ENCODE data around the gene SOX9. TPM values are rescaled to one million over a fixed set of nuclear protein-coding genes. Genes with fewer than 3 reads are reported as not detected.

SOX9 gene
- total and polyA plus RNA-seq, 8 donors: 22.7 to 76.1 (median 30.5) TPM

DNA sequence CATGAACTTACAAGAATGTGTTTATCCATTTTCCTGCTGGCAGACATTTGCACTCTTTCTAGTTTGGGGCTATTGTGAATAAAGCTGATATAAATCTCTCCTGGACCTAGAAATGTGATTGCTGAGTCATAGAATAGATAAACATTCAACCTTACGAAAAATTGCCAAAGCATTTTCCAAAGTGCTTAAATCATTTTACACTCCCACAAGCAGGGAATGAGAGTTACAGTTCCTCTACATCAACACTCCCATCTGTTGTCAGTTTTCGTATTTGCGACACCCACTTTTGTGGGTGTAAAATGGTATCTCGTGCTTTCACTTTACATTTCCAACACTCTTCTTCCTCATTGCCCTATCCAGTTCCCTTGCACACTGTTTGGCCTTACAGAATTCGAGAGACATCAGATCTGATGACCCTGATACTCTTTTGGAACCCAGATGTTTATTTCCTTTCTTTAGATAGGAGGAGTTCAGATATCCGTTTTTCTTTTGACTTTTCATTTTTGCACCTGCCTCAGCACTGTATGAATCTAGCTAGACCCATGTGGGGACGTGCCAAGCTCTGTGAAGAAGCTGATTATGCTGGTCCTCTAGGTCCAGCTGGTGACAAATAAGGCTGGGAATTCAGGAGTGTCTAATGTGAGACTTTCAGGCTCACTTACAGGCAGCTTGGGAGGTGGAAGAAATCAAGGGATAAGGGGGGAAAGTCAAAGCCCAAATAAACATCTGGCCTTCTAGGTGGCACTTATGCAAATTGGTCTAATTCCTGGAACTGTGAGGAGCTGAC, 14.0 kb downstream of the SOX9 start:
- TF ChIP-seq CTCF (IDR thresholded peaks at IDR 0.05): no peak
- DNase-seq (no peak), ATAC-seq (peak in 1 of 4 donors; percentile 56), FAIRE-seq (no peak)
- intact Hi-C loops (cut with DNase I): no loop called here
- Histone ChIP-seq H3K27me3 (no peaks in the 10 kb centered on the region), H3K36me3 (no peaks in the 10 kb centered on the region), H3K9me3 (no peaks in the 10 kb centered on the region), H3K4me1 (no peaks in the 10 kb centered on the region), H3K4me3 (no peak overlapping the region), H3K27ac (no peak overlapping the region)
- WGBS, 2 donors: 62 to 72% methylated on average over 7 of the region's 7 CpGs

DNA sequence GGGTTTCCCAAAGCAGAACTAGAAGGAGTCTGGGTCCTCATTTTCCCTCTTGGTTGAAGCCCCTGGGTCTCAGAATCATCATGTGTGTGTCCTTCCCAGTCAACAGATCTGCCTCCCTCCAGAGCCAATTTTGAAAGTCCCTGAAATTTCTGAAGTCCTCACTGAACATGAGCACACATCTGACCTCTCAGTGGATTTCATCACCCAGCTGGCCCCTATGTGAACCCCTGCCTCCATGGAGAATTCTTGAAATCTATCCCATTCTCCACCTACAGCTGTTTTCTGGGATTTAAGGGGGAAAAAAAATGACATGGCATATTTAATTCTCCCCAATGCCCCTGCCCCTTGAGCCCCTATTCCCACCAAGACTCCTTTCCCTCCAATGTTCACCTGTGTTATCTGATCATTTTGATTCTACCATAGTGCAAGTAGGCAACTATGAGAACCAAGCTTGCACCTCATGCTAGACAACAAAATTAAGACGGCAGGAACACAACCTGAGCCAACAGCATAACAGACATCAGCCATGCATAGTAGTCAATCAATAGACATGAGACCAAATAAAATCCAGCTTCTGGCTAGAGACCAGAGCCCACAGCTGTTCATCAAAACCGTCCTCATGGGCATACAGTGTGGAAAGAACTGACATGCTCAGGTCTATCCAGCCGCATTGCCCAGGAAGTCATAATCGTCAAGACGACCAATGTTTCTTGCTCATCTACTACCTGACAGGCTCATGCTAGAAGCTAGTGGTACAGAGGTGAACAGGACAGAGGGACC, 14.9 kb downstream of the SOX9 start:
- no peaks in the 10 kb centered on the region for H3K36me3 ChIP-seq
- no peaks in the 10 kb centered on the region for H3K9me3 ChIP-seq
- H3K4me3 ChIP-seq: no peak overlapping the region
- 80 to 81% methylated on average over 5 of the region's 5 CpGs for WGBS, 2 donors
- H3K4me1 ChIP-seq: no peaks in the 10 kb centered on the region
- ATAC-seq (no peak), FAIRE-seq (no peak), DNase-seq (no peak)
- H3K27ac ChIP-seq: no peak overlapping the region
- H3K27me3 ChIP-seq: no peaks in the 10 kb centered on the region
- intact Hi-C loops (cut with DNase I): no loop called here
- no peak for TF ChIP-seq CTCF (IDR thresholded peaks at IDR 0.05)

DNA sequence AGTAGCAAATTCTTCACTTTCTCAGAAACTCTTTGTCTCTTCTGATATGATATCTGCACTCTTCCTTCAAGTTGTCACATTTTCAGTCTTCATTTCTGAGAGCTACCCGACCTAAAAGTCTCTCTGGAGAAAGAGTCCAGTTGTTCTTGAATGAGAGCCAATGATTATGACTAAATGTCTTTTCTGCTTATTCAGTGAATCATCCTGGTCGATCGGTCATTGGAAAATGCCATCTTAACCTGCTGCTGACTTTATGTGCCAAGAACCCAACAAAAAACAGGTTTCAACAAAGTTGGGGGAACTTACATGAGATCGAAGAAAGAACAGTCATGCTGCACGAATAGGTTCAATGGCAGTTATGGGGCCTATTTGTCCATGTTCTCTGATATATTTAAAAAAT, 15.9 kb downstream of the SOX9 start:
- no peaks in the 10 kb centered on the region for H3K9me3 ChIP-seq
- H3K27ac ChIP-seq: no peak overlapping the region
- DNase-seq (no peak), FAIRE-seq (no peak), ATAC-seq (peak in 1 of 4 donors; percentile 52)
- no peaks in the 10 kb centered on the region for H3K27me3 ChIP-seq
- no peak for TF ChIP-seq CTCF (IDR thresholded peaks at IDR 0.05)
- intact Hi-C loops (cut with DNase I): no loop called here
- H3K4me3 ChIP-seq: no peak overlapping the region
- no peaks in the 10 kb centered on the region for H3K36me3 ChIP-seq
- H3K4me1 ChIP-seq: no peaks in the 10 kb centered on the region
- 66 to 72% methylated on average over 5 of the region's 5 CpGs for WGBS, 2 donors

- H3K36me3 ChIP-seq: no peaks in the 10 kb centered on the region
- DNase-seq: no peak
- no peaks in the 10 kb centered on the region for H3K27me3 ChIP-seq
- 86 to 91% methylated on average over 9 of the region's 9 CpGs for WGBS, 2 donors
- H3K27ac ChIP-seq: no peak overlapping the region
- H3K4me1 ChIP-seq: no peaks in the 10 kb centered on the region
- intact Hi-C loops (cut with DNase I): no loop called here
- no peak for FAIRE-seq
- no peak for ATAC-seq
- no peaks in the 10 kb centered on the region for H3K9me3 ChIP-seq
- no peak for TF ChIP-seq CTCF (IDR thresholded peaks at IDR 0.05)
- H3K4me3 ChIP-seq: no peak overlapping the region
Observed at GRCh38 chr17:72137161-72137560, 16.3 kb downstream of the SOX9 start.

GRCh38 chr17:72139212-72139611, 18.4 kb downstream of the SOX9 start:
- Histone ChIP-seq H3K4me1 (no peaks in the 10 kb centered on the region), H3K36me3 (no peaks in the 10 kb centered on the region), H3K4me3 (no peak overlapping the region), H3K9me3 (no peaks in the 10 kb centered on the region), H3K27me3 (no peaks in the 10 kb centered on the region), H3K27ac (no peak overlapping the region)
- ATAC-seq (no peak), DNase-seq (no peak), FAIRE-seq (no peak)
- intact Hi-C loops (cut with DNase I): no loop called here
- no peak for TF ChIP-seq CTCF (IDR thresholded peaks at IDR 0.05)
- 90 to 95% methylated on average over 1 of the region's 1 CpG for WGBS, 2 donors
